NCI-H748 (cell line): Measurements from ENCODE around the gene RFX2.
"Not testable (repeated sequence)": the region's sequence is repeated elsewhere in the genome, so short reads cannot be mapped to it uniquely, and the experiment has no call there.

Experiments used
- DNase-seq: peaks from one replicate; lab custom pipeline; 2025; ENCODE audit not compliant: unreplicated experiment; lab: John Stamatoyannopoulos, UW

RFX2 gene

GRCh38 chr19:5974721-5975387 is 135.4 kb downstream of the RFX2 start:
- no peak for DNase-seq

GRCh38 chr19:5973867-5974635 is 136.2 kb downstream of the RFX2 start:
- DNase-seq = no peak

- DNase-seq = no peak
Observed at GRCh38 chr19:5973376-5973775, 136.9 kb downstream of the RFX2 start.

DNA sequence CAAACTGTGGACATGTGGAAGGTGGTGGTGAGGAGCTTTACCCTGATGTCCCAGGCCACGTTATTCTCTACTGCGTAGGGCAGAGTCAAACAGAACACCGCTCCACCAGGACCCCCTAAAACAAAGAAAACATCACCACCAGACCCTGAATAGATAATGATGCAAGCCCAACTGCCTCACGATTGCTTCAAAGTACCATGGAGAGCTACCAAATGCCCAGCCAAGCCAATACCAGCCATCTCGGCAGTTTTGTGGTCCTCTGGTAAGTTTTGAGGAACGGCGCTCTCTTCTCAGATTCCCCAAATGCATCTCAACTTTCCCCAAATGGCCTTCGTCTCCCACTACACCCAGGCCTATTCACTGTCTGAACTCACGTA is 138.0 kb downstream of the RFX2 start:
- no peak for DNase-seq

DNA sequence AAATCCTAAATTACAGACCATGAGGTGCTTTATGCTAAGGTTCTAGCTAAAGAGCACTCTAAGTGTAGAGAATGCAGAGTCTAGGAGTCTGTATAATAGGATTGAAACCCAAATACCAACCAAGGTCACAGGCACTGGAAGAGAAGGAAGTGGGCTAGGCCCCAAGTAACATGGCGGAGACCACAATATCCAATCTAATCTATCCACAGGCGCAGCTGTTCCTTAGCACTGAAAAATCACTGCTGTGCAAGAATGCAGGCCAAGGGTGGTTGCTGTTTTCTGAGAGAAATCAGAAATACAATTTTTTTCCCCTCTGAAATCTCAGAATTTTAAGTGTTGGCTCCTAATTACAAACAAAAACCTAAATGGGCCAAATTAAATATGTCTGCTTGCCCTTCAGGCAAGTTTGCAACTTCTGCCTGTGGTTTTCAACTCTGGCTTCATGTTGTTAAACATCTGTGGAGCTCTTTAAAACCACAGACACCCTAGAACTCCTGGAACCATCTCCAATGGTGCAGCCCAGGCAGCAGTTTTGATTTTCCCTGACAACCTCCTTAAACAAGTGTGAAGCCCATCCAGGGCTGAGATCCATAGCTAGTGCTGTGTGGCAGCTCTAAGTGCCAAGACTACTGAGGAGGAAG is 138.5 kb downstream of the RFX2 start:
- no peak for DNase-seq

DNA sequence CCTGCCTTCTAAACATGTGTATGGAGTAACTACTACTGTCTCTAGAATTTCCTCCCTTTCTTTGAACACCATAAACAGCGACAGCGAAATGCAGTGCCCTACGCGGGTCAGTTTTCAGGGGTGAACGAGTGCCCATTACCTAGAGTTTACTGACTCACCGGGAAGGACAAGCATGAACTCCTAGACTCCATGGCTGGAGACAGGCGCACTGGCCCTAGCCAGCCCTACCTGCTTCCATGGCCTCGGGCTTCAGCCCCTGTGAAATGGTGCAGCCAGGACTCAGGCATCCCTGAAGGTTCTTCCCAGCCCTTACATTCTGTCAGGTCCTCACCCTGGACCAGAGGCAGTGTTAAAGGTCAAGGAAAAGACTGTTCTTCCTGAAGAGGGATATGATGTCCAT is 140.8 kb downstream of the RFX2 start:
- no peak for DNase-seq

GRCh38 chr19:5968431-5969373 is 141.6 kb downstream of the RFX2 start:
- DNase-seq = no peak

DNA sequence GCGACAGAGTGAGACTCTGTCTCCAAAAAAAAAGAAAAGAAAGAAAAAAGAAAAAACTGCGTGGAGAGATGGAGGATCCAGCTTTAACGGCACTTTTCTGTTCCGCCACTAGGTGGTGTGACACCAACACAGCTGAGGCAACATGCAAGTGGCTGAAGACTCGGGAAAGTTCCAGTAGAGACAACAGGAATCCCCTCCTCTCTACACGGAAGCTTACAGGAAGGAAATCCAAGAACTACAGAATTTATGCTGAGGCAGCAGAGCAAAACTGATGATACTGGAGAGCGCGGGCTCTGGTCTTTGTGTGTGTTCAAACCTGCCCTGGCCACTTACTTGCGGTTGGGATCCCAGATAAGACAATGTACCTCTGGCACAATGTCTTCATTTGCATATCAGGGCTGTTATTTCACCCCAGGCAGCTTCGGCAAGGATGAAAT is 142.3 kb downstream of the RFX2 start:
- DNase-seq = peak; percentile 57

GRCh38 chr19:5967571-5967970 is 142.7 kb downstream of the RFX2 start:
- DNase-seq = no peak

DNA sequence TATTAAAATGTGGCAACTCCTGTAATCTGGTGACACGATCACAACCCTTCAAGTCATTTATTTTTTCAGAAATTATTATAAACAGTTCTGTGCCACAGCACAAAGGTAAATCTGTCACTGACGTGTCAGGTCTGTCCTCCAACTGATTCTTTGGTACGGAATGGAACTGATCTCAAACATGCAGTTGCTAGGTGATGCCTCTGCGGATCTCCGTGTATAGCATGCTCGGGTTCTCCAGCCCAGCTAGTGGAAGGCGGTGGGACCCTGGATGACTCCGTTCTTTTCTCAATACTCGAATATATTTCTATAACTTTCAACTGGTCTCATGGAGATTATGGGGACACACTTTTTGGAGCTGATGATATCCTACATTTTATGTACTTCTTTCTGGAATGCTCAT is 143.4 kb downstream of the RFX2 start:
- no peak for DNase-seq

- no peak for DNase-seq
Observed at GRCh38 chr19:5966215-5966614, 144.1 kb downstream of the RFX2 start.

DNA sequence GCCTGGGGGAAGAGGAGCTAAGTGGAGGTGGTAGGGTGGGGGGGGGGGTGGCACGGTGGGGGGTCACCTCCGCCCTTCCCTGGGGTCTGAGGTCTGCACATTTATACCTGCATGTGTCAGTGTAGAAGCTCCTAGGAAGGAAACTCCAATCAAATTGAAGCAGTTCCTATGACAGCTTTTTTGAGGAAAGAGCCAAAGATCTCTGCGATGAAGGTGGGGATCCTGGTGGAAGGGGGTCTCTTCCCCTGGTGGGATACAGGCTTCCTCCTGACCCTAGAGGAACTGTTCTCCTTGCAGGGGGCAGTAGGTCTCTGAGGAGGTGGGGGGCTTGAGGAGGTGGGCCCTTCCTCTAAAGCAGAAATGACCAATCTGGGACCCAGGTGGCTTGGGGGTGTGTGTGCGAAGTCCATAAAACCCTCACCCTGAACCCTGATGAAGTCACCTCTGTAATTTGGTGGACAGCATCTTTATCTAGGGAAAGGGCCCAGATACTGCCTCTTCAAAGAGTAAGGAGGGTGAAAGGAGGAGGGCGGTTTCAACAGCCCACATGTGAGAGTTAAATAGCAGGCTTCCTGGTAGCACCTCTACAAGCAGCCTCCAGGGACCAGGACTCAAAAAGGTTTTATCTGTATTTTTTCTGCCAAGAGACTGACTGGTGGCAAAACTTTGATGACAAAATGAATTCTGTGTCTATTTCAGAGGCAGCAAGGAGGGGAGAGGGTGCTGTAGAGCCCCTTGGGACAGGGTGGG is 145.3 kb downstream of the RFX2 start:
- no peak for DNase-seq

- no peak for DNase-seq
Observed at GRCh38 chr19:5963855-5964254, 146.4 kb downstream of the RFX2 start.

DNA sequence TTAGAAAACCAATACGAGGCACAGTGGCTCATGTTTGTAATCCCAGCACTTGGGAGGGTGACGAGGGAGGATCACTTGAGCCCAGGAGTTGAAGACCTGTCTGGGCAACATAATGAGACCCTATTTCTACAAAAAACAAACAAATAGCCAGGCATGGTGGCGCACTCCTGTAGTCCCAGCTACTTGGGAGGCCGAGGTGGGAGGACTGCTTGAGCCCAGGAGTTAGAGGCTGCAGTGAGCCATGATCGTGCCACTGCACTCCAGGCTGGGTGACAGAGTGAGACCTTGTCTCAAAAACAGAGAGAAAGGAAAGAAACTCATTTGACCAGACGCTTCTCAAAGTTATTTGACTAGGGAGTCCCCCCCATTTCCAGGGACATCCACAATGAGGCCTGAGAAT is 147.0 kb downstream of the RFX2 start:
- not testable (repeated sequence) for DNase-seq

DNA sequence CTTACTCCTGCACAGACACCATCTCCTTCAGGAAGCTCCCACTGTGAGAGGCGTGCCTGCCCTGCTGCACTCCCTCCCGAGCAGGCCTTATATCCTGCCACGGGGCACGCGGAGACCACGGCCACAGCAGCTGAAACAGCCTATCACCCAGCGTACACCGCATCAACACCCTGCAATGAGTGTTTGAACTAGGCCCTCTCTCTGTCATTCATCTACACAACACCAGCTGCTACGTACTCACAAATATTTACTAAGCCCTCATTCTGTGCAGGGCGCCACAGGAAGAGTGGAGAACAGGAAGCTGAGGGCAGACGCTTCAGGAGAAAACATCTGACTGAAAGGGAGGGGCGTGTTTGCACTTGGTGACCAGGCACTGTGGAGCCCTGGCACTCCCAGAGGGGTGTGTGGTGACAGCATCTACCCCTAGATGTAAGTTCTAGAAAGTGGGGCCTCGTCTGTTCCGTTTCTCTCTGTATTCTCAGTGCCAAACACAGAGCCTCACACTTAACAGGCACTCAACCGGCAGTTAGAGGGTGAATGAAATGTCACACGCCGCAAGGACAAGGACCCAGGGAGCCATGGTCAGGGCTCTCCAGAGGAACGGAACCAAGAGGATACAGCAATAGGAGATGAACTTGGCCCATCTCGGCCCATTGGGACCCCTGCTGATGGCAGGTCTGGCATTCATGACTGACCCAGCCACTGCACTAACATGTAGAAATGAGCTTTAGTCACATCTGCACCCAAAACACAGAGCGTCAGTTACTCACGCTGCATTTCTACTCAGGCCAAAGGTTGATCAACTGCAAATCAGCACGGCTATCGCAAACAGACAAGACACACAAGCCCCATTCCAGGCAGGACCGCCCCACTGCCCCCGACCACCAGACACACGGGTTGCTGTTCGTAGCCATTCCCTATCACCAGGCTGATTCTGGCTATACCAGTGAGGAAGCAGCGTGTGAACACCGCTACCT is 148.0 kb downstream of the RFX2 start:
- peak; percentile 97 for DNase-seq

- not testable (repeated sequence) for DNase-seq
Observed at GRCh38 chr19:5961641-5961968, 148.7 kb downstream of the RFX2 start.

- DNase-seq = peak; percentile 39
Observed at GRCh38 chr19:5960005-5961001, 150.0 kb downstream of the RFX2 start.
